Hepatocyte (in vitro differentiated cells): ENCODE measurements around the gene CBFA2T3.

ENCODE experiments used
- CTCF ChIP-seq: fragments of 200-600 bp; sonication (generic); IDR thresholded peaks from 2 replicates; pipeline ENCODE4 v1.5.1; 2016; ENCODE audit warnings: antibody characterized with exemption, mild to moderate bottlenecking; ENCODE audit not compliant: poor library complexity
- EZH2 ChIP-seq: fragments of 200-600 bp; sonication (generic); IDR thresholded peaks from 2 replicates; pipeline ENCODE4 v1.6.1; 2016; ENCODE audit warnings: antibody characterized with exemption, mild to moderate bottlenecking, borderline replicate concordance
- EZH2phosphoT487 ChIP-seq: fragments of 200-600 bp; sonication (generic); IDR thresholded peaks from one replicate; pipeline ENCODE4 v1.6.1; 2018; ENCODE audit warnings: antibody characterized with exemption, mild to moderate bottlenecking, low read depth, moderate library complexity; ENCODE audit not compliant: unreplicated experiment, severe bottlenecking

GRCh38 chr16:88894681-88895300 is 82.2 kb downstream of the CBFA2T3 start:
- no peak for TF ChIP-seq CTCF
- no peak for TF ChIP-seq EZH2phosphoT487
- no peak for TF ChIP-seq EZH2
